B cell (primary cell): Measurements from ENCODE around the gene WDFY4. TPM values are rescaled to one million over a fixed set of nuclear protein-coding genes. Genes with fewer than 3 reads are reported as not detected.
A peak's percentile ranks its signal among the peaks of the same experiment; 100 is the strongest.

Source experiments
- ATAC-seq: fragments of 200-7000 bp; cut with Tn5 transposase; one replicate; pipeline ENCODE4 v1.10.0; 2021; ENCODE audit warnings: low read depth, mild to moderate bottlenecking, moderate number of reproducible peaks, moderate library complexity
- CTCF ChIA-PET: fragments of 350-600 bp; sonication (Branson Sonifier 250); formaldehyde crosslinking; loops from one replicate; lab custom pipeline; 2021; ENCODE audit warnings: antibody characterized with exemption, inconsistent platforms; lab: Charles Lee
- POLR2A ChIA-PET: fragments of 350-600 bp; sonication (Branson Sonifier 250); formaldehyde crosslinking; loops from one replicate; lab custom pipeline; 2021; ENCODE audit warnings: antibody characterized with exemption; lab: Charles Lee
- DNase-seq: peaks from one replicate; pipeline ENCODE4 v3.0.0; 2013
- H2AFZ ChIP-seq: 2 replicates; pipeline ENCODE4 v1.6.1; 2012; ENCODE audit warnings: mild to moderate bottlenecking, low read depth, low read length; ENCODE audit not compliant: insufficient read depth, poor library complexity, severe bottlenecking
- H3K27ac ChIP-seq, 2 donors: 1 replicate in 1 of 2; 2 replicates in 1 of 2; pipeline ENCODE4 v1.5.1; 2012 to 2013; ENCODE audit warnings: low read length in 2 of 2, mild to moderate bottlenecking in 2 of 2, moderate library complexity in 1 of 2
- H3K27me3 ChIP-seq, 4 experiments: fragments of 200-600 bp in 1 of 4; sonication (generic) in 1 of 4; replicated peaks in 1 of 4; 1 replicate in 2 of 4; 2 replicates in 2 of 4; pipeline versions ENCODE4 v1.6.1 to v1.7.0; 2013 to 2016; ENCODE audit warnings: low read length in 3 of 4, mild to moderate bottlenecking in 2 of 4, mixed read lengths in 1 of 4, moderate library complexity in 1 of 4; ENCODE audit not compliant: insufficient read depth in 4 of 4, control insufficient read depth in 3 of 4; ENCODE audit errors: control extremely low read depth in 1 of 4
- H3K36me3 ChIP-seq, 2 experiments: replicated peaks in 1 of 2; 1 replicate in 1 of 2; 2 replicates in 1 of 2; pipeline versions ENCODE4 v1.6.1 to v1.7.1; 2013; ENCODE audit warnings: low read length in 1 of 2; ENCODE audit not compliant: insufficient read depth in 2 of 2, control insufficient read depth in 1 of 2; ENCODE audit errors: control extremely low read depth in 1 of 2, extremely low read depth in 1 of 2
- H3K4me1 ChIP-seq, 2 donors: fragments of 200-600 bp in 1 of 2; sonication (generic) in 1 of 2; 1 replicate in 1 of 2; 2 replicates in 1 of 2; pipeline versions ENCODE4 v1.5.1 to v1.6.1; 2013 to 2017; ENCODE audit warnings: low read length in 2 of 2; ENCODE audit not compliant: control insufficient read depth in 2 of 2, insufficient read depth in 2 of 2
- H3K4me2 ChIP-seq: replicated peaks from 2 replicates; pipeline ENCODE3; 2012; ENCODE audit warnings: mild to moderate bottlenecking, low read depth, low read length; ENCODE audit not compliant: poor library complexity, severe bottlenecking
- H3K4me3 ChIP-seq, 5 experiments: fragments of 200-600 bp in 1 of 5; sonication (generic) in 1 of 5; 1 replicate in 3 of 5; 2 replicates in 2 of 5; pipeline versions ENCODE4 v1.5.1 to v1.7.0; 2011 to 2016; ENCODE audit warnings: low read length in 4 of 5, mild to moderate bottlenecking in 4 of 5, low read depth in 2 of 5, control low read depth in 1 of 5, moderate library complexity in 1 of 5; ENCODE audit not compliant: insufficient read depth in 1 of 5; ENCODE audit errors: control extremely low read depth in 1 of 5, extremely low read depth in 1 of 5
- H3K79me2 ChIP-seq: fragments of 200-600 bp; sonication (generic); one replicate; pipeline ENCODE4 v1.6.0; 2016; ENCODE audit warnings: low read length; ENCODE audit not compliant: control insufficient read depth, insufficient read depth
- H3K9ac ChIP-seq: fragments of 200-600 bp; sonication (generic); 2 replicates; pipeline ENCODE4 v1.6.1; 2017; ENCODE audit warnings: mild to moderate bottlenecking, low read length, moderate library complexity
- H3K9me3 ChIP-seq, 3 donors: one replicate each; pipeline versions ENCODE4 v1.6.1 to v1.7.1; 2013; ENCODE audit warnings: low read length in 2 of 3; ENCODE audit not compliant: control insufficient read depth in 2 of 3, insufficient read depth in 1 of 3; ENCODE audit errors: control extremely low read depth in 1 of 3
- H4K20me1 ChIP-seq: 2 replicates; pipeline ENCODE4 v1.6.0; 2012; ENCODE audit warnings: mild to moderate bottlenecking, low read length; ENCODE audit not compliant: insufficient read depth, control insufficient read depth, poor library complexity, severe bottlenecking
- H3K27ac Mint-ChIP-seq: one replicate; pipeline ENCODE4 v1.8.0; 2021; ENCODE audit warnings: mixed read lengths
- H3K27me3 Mint-ChIP-seq: one replicate; pipeline ENCODE4 v1.8.0; 2021; ENCODE audit warnings: mixed read lengths
- H3K4me1 Mint-ChIP-seq: one replicate; pipeline ENCODE4 v1.8.0; 2021; ENCODE audit warnings: mixed read lengths
- H3K4me3 Mint-ChIP-seq: one replicate; pipeline ENCODE4 v1.8.0; 2021; ENCODE audit warnings: mixed read lengths
- H3K9me3 Mint-ChIP-seq: one replicate; pipeline ENCODE4 v1.8.0; 2022; ENCODE audit warnings: mixed read lengths; ENCODE audit not compliant: insufficient read depth
- EZH2 ChIP-seq: IDR thresholded peaks from 2 replicates; pipeline ENCODE4 v1.6.1; 2012; ENCODE audit warnings: borderline replicate concordance, low read depth, mild to moderate bottlenecking, moderate library complexity, low read length; ENCODE audit not compliant: insufficient read depth, poor library complexity, severe bottlenecking
- whole genome bisulfite sequencing: methylation state at CpG from one replicate; pipeline ENCODE4 v1.1.5; 2013; ENCODE audit warnings: missing lambda C conversion rate; ENCODE audit not compliant: insufficient coverage; 5-methylcytosine and 5-hydroxymethylcytosine counted together
- intact Hi-C: fragments of 100-400 bp; cut with micrococcal nuclease; formaldehyde crosslinking; loops from one replicate; pipeline ENCODE4 v1.10.0; 2022
- polyA plus RNA-seq: library from polyadenylated mRNA; depleted of rRNA; stranded (reverse); fragments of >200 nt; gene quantifications from 2 replicates; pipeline ENCODE4 v1.2.3, GENCODE V29; 2012
- total RNA-seq, 2 donors: library from RNA; stranded (reverse); fragments of 120-200 nt in 1 of 2; gene quantifications; 1 replicate in 1 of 2; 2 replicates in 1 of 2; pipeline versions ENCODE4 v1.2.3 to v1.2.4, GENCODE V29; 2013 to 2022
- TF ChIP-seq, protein P1 (sequence below): fragments of 200-600 bp; IDR thresholded peaks from one replicate; pipeline ENCODE4 v1.8.0; 2022; ENCODE audit warnings: antibody characterized with exemption, mild to moderate bottlenecking

WDFY4 gene
- total and polyA plus RNA-seq, 2 donors (not counting 1 experiment from before 2014, with no cell fraction given): 262 to 560 TPM

DNA sequence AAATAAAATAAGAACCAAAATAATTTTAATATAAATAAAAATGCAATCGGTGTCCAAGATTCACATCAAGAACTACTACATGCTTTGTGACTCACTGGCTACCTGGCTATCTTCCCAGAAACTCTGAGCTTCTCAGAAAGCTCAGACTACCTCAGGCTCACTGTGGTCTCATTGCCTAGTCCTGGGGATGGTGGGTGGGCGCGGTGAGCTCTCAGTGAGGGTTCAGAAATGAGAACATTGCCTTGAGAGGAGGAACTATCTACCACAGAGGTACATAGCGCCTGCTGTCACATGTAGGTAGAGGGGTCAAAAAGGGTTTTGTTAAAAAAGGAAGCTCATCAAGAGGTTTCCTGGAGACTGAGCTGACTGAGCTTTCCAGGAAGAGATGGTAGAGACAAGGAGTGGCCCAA is 108.0 kb downstream of the WDFY4 start:
- ChIA-PET POLR2A (no interaction called here), CTCF (interaction anchor here (0.8 kb wide), 1 partner anchor 135 kb away, joined by 3 read pairs; no protein-coding TSS in a partner anchor)
- Histone ChIP-seq H3K4me1 (no peaks in the 10 kb centered on the region), H4K20me1 (peaks cover 63% of the 10 kb centered on the region), H3K36me3 (peaks cover 12 to 93% of the 10 kb centered on the region in 2 experiments), H2AFZ (no peak overlapping the region), H3K4me3 (no peak overlapping the region), H3K9ac (no peak overlapping the region), H3K27ac (peak overlapping the region in 1 of 2 donors; percentile 34), H3K79me2 (peaks cover 30% of the 10 kb centered on the region), H3K9me3 (no peaks in the 10 kb centered on the region), H3K27me3 (no peaks in the 10 kb centered on the region), H3K4me2 (no peak overlapping the region)
- Mint-ChIP-seq H3K27me3 (no peaks in the 10 kb centered on the region), H3K9me3 (no peaks in the 10 kb centered on the region), H3K4me3 (no peak overlapping the region), H3K4me1 (peaks cover under 1% of the 10 kb centered on the region), H3K27ac (peak overlapping the region; percentile 62)
- no peak for DNase-seq
- 93% methylated on average over 3 of the region's 4 CpGs for WGBS
- intact Hi-C loops: no loop called here
- TF ChIP-seq, protein P1, sequence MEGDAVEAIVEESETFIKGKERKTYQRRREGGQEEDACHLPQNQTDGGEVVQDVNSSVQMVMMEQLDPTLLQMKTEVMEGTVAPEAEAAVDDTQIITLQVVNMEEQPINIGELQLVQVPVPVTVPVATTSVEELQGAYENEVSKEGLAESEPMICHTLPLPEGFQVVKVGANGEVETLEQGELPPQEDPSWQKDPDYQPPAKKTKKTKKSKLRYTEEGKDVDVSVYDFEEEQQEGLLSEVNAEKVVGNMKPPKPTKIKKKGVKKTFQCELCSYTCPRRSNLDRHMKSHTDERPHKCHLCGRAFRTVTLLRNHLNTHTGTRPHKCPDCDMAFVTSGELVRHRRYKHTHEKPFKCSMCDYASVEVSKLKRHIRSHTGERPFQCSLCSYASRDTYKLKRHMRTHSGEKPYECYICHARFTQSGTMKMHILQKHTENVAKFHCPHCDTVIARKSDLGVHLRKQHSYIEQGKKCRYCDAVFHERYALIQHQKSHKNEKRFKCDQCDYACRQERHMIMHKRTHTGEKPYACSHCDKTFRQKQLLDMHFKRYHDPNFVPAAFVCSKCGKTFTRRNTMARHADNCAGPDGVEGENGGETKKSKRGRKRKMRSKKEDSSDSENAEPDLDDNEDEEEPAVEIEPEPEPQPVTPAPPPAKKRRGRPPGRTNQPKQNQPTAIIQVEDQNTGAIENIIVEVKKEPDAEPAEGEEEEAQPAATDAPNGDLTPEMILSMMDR: no peak
- no peak for TF ChIP-seq EZH2
- no peak for ATAC-seq

DNA sequence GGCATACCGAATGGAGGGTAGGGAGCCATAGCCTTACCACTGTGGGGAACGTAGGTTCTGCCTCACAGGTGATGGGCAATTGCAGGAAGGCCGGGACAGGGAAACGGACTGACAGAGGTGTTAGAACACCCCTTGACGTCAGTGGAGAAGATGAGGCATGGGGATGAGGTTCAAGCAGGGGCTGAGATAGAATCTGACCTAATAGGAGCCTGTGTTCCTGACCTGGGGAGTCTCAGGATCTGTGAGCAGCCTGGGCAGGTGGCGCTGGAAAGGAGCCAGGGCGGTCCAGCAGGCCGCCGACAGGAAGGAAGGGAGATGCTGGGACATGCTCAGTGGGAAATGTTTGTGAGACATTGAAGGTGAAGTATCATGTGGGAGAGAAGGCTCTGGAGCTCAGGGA is 109.4 kb downstream of the WDFY4 start:
- ATAC-seq (no peak), DNase-seq (no peak)
- H2AFZ ChIP-seq: no peak overlapping the region
- ChIA-PET CTCF (interaction anchor here (1.2 to 3.0 kb wide), 2 partner anchors 136 to 138 kb away, joined by 3 to 7 read pairs; no protein-coding TSS in a partner anchor), POLR2A (no interaction called here)
- H3K4me3 ChIP-seq: no peak overlapping the region
- TF ChIP-seq EZH2: no peak
- TF ChIP-seq, protein P1: no peak
- 94% methylated on average over 9 of the region's 9 CpGs for WGBS
- intact Hi-C loops: no loop called here
- peaks cover 6 to 90% of the 10 kb centered on the region in 2 experiments for H3K36me3 ChIP-seq
- peaks cover 56% of the 10 kb centered on the region for H4K20me1 ChIP-seq
- peaks cover 12% of the 10 kb centered on the region for H3K4me1 Mint-ChIP-seq
- H3K9ac ChIP-seq: no peak overlapping the region
- H3K4me2 ChIP-seq: no peak overlapping the region
- peaks cover 24% of the 10 kb centered on the region for H3K79me2 ChIP-seq
- H3K27ac Mint-ChIP-seq: no peak overlapping the region
- H3K27me3 ChIP-seq: no peaks in the 10 kb centered on the region
- H3K4me3 Mint-ChIP-seq: no peak overlapping the region
- no peaks in the 10 kb centered on the region for H3K9me3 ChIP-seq
- no peaks in the 10 kb centered on the region for H3K9me3 Mint-ChIP-seq
- H3K27me3 Mint-ChIP-seq: no peaks in the 10 kb centered on the region
- no peaks in the 10 kb centered on the region for H3K4me1 ChIP-seq
- H3K27ac ChIP-seq: no peak overlapping the region
